GM03348 (cell line): Measurements from ENCODE around the gene ZNF629.
A peak's percentile ranks its signal among the peaks of the same experiment; 100 is the strongest.
"Not testable (repeated sequence)": the region's sequence is repeated elsewhere in the genome, so short reads cannot be mapped to it uniquely, and the experiment has no call there.

Experiments used
- DNase-seq: peaks from one replicate; pipeline ENCODE4 v3.0.0; 2012; ENCODE audit warnings: low spot score

Gene ZNF629

GRCh38 chr16:30786936-30787612 is at the start of gene ZNF629:
Gene ZNF629, minus strand, starts transcription at chr16:30787205. Its CDS starts 2,723 bp downstream, at chr16:30784482.
- DNase-seq: peak; percentile 91

DNA sequence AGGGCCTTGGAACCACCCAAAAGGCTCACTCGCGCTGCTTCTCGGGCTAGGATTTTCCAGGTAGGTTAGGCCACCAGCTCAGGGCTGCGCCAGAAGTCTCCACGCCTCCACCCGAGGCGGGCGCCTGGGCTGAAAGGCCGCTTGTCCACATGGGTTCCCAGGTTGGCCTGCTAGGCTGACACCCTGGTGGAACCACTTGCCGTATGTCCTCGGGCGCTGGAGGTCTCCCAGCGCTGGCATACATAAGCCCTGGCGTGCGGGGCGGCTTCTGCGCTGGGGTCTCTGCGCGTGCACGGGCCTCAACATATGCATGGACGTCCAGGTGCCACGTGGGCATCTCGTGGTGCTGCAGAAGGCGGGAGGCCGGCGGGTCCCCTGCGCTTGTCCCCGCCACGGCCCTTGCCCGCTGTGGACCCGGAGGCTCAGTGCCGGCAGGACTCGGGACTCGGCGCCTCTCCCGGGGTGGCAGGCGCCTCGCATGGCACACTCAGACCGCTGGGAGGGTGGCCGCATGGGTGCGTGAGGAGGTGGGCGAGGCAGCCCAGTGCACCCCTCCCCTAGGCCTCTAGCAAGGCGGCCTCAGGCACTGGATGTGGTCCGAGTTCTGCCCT is 47.2 kb upstream of the ZNF629 start:
- DNase-seq: no peak

GRCh38 chr16:30830072-30830417 is 43.0 kb upstream of the ZNF629 start:
- DNase-seq: no peak

GRCh38 chr16:30829130-30830071 is 42.4 kb upstream of the ZNF629 start:
- no peak for DNase-seq

- no peak for DNase-seq
These were observed 34.9 kb upstream of the ZNF629 start for GRCh38 chr16:30821891-30822290.

DNA sequence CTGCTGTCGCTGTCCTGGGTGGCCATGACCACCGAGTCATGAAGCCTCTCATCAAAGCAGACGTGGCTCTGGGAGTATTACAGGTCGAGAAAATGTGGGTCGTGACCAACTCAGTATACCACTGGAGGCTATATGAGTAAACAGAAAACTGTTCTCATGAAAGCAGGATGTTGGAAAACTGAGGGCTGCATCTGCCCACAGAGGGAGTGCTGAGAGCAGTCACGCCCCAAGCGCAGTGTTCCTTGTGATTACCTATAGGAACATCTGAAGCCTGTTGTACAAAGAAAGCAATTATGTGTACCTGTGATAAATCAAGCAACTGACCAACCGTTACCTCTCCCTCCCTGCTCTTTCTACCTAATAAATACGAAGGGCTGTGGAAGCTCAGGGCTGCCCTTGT is 34.4 kb upstream of the ZNF629 start:
- not testable (repeated sequence) for DNase-seq

- no peak for DNase-seq
These were observed 34.0 kb upstream of the ZNF629 start for GRCh38 chr16:30820952-30821421.

GRCh38 chr16:30816769-30817168 is 29.8 kb upstream of the ZNF629 start:
- no peak for DNase-seq

DNA sequence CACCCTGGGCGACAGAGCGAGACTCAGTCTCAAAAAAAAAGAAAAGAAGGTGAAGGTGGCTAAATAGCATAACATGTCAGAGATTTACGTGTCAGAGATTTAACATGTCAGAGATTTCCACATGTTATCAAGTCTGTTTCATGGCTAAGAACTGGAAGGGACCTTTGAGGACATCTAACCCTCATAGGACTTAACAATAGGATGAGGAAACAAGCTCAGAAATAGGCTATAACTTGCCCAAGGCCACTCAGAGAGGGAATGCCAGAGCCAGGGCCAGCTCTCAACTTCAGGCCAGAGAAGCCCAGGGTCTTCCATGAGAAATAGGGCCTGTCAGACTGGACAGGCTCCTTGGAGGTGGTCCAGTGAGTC is 26.8 kb upstream of the ZNF629 start:
- no peak for DNase-seq

DNA sequence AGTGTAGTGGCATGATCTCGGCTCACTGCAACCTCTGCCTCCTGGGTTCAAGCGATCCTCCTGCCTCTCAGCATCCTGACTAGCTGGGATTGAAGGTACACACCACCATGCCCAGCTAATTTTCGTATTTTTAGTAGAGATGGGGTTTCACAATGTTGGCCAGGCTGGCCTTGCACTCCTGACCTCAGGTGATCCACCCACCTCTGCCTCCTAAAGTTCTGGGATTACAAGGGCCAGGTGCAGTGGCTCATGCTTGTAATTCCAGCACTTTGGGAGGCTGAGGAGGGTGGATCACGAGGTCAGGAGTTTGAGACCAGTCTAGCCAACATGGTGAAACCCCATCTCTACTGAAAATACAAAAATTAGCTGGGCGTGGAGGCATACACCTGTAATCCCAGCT is 22.7 kb upstream of the ZNF629 start:
- DNase-seq: not testable (repeated sequence)

DNA sequence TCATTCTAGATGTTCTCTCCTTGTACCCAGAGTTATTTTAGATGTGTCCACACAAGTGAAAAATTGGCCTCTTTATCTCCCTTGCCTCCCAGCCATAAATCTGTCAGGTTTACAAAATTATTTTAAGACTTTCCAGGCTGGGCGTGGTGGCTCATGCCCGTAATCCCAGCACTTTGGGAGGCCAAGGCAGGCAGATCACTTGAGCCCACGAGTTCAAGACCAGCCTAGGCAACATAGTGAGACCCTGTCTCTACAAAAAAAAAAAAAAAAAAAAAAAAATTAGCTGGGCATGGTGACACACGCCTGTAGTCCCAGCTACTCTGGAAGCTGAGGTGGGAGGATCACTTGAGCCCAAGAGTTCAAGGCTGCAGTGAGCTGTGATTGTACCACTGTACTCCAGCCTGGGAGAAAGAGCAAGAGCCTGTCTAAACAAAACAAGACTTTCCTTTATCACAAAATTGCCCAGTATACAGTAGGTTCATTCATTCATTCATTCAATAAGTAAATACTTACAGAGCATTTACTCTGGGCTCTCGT is 22.0 kb upstream of the ZNF629 start:
- not testable (repeated sequence) for DNase-seq

GRCh38 chr16:30808146-30808545 is 21.1 kb upstream of the ZNF629 start:
- DNase-seq: no peak

GRCh38 chr16:30805370-30806169 is 18.6 kb upstream of the ZNF629 start:
- peak; percentile 95 for DNase-seq

GRCh38 chr16:30805056-30805369 is 18.0 kb upstream of the ZNF629 start:
- DNase-seq: no peak

DNA sequence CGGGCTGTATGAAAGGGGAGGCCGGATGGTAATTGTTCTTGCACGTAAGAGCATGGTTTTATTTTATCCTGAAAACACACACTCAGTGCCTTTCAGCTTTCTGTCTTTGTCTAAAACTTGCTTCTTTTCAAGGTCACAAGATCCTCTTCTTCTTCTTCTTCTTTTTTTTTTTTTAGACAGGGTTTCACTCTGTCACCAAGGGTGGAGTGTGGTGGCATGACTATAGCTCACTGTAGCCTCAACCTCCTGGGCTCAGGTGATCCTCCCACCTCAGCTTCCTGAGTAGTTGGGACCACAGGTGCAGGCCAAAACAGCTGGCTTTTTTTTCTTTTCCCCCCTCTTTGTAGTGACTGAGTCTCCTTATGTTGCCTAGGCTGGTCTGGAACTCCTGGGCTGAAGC is 15.9 kb upstream of the ZNF629 start:
- no peak for DNase-seq

GRCh38 chr16:30797670-30798309 is 10.8 kb upstream of the ZNF629 start:
- no peak for DNase-seq

DNA sequence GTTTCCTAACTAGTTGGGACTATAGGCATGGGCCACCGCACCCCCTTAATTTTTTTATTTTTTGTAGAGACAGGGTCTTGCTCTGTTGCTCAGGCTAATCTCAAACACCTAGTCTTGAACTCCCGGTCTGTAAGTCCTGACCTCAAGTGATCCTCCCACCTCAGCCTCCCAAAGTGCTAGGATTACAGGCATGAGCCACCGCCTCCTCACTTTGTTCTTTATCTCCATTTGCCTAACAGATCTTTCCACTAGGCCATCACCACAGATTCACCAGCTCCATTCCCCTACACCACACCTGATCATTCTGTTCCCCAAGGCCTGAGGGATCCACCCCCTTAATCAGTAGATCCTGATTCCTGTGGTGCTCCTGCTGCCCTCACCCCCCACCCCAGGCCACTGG is 7.6 kb upstream of the ZNF629 start:
- no peak for DNase-seq

DNA sequence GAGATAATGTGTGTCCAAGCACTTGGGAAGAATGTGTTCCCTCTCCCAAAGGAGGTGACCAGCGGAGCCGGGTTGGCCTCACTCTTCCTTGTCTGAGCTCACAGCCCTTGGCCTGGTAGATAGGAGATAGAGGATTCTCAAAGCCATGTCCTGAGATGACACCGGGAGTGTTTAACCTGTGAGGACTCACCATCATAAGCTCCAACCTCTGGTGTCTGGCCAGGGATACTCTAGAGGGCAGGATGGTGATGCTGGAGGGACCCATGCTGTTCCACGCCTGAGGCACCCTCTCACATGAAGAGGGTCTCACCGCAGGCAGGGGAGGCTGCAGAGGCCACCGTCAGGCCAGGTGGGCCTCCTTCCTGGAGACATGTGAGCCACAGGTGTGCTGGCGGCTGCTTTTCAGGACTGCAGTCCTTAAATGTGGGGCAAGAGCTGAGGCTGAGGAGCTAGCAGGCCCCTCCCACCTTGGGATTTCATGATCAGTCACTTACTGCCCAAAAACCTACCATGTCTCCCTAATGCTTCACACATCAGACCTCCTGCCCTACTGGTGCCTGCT is 6.6 kb upstream of the ZNF629 start:
- DNase-seq: no peak

- no peak for DNase-seq
These were observed 791 bp upstream of the ZNF629 start for GRCh38 chr16:30787613-30788378.
